ENCODE measurements around the gene MT1E. TPM values are rescaled to one million over a fixed set of nuclear protein-coding genes. Genes with fewer than 3 reads are reported as not detected.
A peak's percentile ranks its signal among the peaks of the same experiment; 100 is the strongest.

Gene MT1E
- total and polyA plus RNA-seq, 2 of the 13 experiments (the other 11 are each of a cell fraction or from before 2014, with no cell fraction given), result 110 to 1,072 TPM

DNA sequence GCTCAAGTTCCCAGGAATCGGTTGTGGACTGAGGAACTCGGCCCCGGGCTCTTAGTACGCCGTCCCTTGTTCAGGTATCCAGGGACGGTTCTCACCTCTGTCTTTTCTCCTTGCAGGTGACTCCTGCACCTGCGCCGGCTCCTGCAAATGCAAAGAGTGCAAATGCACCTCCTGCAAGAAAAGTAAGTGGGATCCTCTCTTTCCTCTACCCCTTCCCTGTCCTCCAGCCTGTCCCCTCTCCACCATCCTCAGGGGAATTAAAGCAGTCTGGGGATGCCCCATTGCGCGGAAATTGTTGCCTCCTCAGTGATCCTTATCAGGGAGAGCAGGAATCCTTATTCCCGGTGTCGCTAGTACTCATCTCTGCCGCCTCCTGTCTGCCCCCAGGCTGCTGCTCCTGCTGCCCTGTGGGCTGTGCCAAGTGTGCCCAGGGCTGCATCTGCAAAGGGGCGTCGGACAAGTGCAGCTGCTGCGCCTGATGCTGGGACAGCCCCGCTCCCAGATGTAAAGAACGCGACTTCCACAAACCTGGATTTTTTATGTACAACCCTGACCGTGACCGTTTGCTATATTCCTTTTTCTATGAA lies 16.6 kb upstream of the MT1E start (continued):
- TF ChIP-seq, protein P1, sequence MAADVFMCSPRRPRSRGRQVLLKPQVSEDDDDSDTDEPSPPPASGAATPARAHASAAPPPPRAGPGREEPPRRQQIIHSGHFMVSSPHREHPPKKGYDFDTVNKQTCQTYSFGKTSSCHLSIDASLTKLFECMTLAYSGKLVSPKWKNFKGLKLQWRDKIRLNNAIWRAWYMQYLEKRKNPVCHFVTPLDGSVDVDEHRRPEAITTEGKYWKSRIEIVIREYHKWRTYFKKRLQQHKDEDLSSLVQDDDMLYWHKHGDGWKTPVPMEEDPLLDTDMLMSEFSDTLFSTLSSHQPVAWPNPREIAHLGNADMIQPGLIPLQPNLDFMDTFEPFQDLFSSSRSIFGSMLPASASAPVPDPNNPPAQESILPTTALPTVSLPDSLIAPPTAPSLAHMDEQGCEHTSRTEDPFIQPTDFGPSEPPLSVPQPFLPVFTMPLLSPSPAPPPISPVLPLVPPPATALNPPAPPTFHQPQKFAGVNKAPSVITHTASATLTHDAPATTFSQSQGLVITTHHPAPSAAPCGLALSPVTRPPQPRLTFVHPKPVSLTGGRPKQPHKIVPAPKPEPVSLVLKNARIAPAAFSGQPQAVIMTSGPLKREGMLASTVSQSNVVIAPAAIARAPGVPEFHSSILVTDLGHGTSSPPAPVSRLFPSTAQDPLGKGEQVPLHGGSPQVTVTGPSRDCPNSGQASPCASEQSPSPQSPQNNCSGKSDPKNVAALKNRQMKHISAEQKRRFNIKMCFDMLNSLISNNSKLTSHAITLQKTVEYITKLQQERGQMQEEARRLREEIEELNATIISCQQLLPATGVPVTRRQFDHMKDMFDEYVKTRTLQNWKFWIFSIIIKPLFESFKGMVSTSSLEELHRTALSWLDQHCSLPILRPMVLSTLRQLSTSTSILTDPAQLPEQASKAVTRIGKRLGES (CRISPR knock-in tag; IDR thresholded peaks at IDR 0.05; ENCODE audit: borderline replicate concordance), result no peak
- TF ChIP-seq TAF1 (CRISPR knock-in tag; IDR thresholded peaks at IDR 0.05) (no peak), NFYC (CRISPR knock-in tag; IDR thresholded peaks at IDR 0.05) (no peak), RORA (CRISPR knock-in tag; IDR thresholded peaks at IDR 0.05) (no peak), TBL1XR1 (IDR thresholded peaks at IDR 0.05; ENCODE audit: borderline replicate concordance, low read length, partially characterized antibody) (no peak), ZNF230 (CRISPR knock-in tag; IDR thresholded peaks at IDR 0.05) (no peak), FOSL2 (CRISPR knock-in tag; IDR thresholded peaks at IDR 0.05) (no peak), AKAP8 (CRISPR knock-in tag; IDR thresholded peaks at IDR 0.05) (no peak), ZNF333 (CRISPR knock-in tag; IDR thresholded peaks at IDR 0.05; ENCODE audit: borderline replicate concordance) (no peak), SIN3A (IDR thresholded peaks at IDR 0.05; ENCODE audit: borderline replicate concordance, low read depth, low read length) (0 out of 2 replicates have a peak, but pooled peaks have one; percentile 10), SNAI1 (CRISPR knock-in tag; IDR thresholded peaks at IDR 0.05; ENCODE audit: borderline replicate concordance) (peak; percentile 68; the same call in 1 of the 2 replicates), ZFP36L1 (CRISPR knock-in tag; IDR thresholded peaks at IDR 0.05) (no peak), ZMYM3 (CRISPR knock-in tag; IDR thresholded peaks at IDR 0.05) (no peak), ZNF501 (CRISPR knock-in tag; IDR thresholded peaks at IDR 0.05) (no peak)
- TF ChIP-seq, protein P2, sequence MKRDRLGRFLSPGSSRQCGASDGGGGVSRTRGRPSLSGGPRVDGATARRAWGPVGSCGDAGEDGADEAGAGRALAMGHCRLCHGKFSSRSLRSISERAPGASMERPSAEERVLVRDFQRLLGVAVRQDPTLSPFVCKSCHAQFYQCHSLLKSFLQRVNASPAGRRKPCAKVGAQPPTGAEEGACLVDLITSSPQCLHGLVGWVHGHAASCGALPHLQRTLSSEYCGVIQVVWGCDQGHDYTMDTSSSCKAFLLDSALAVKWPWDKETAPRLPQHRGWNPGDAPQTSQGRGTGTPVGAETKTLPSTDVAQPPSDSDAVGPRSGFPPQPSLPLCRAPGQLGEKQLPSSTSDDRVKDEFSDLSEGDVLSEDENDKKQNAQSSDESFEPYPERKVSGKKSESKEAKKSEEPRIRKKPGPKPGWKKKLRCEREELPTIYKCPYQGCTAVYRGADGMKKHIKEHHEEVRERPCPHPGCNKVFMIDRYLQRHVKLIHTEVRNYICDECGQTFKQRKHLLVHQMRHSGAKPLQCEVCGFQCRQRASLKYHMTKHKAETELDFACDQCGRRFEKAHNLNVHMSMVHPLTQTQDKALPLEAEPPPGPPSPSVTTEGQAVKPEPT (CRISPR knock-in tag; IDR thresholded peaks at IDR 0.05; ENCODE audit: low read depth), result no peak
- TF ChIP-seq, protein P3, sequence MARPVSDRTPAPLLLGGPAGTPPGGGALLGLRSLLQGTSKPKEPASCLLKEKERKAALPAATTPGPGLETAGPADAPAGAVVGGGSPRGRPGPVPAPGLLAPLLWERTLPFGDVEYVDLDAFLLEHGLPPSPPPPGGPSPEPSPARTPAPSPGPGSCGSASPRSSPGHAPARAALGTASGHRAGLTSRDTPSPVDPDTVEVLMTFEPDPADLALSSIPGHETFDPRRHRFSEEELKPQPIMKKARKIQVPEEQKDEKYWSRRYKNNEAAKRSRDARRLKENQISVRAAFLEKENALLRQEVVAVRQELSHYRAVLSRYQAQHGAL (CRISPR knock-in tag; IDR thresholded peaks at IDR 0.05; ENCODE audit: not compliant biosample characterization), result peak; percentile 14
- TF ChIP-seq, protein P4, sequence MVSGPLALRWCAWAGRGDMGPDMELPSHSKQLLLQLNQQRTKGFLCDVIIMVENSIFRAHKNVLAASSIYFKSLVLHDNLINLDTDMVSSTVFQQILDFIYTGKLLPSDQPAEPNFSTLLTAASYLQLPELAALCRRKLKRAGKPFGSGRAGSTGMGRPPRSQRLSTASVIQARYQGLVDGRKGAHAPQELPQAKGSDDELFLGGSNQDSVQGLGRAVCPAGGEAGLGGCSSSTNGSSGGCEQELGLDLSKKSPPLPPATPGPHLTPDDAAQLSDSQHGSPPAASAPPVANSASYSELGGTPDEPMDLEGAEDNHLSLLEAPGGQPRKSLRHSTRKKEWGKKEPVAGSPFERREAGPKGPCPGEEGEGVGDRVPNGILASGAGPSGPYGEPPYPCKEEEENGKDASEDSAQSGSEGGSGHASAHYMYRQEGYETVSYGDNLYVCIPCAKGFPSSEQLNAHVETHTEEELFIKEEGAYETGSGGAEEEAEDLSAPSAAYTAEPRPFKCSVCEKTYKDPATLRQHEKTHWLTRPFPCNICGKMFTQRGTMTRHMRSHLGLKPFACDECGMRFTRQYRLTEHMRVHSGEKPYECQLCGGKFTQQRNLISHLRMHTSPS (CRISPR knock-in tag; IDR thresholded peaks at IDR 0.05; ENCODE audit: low read depth), result peak; percentile 47; the same call in 1 of the 2 replicates
- TF ChIP-seq, protein P5, sequence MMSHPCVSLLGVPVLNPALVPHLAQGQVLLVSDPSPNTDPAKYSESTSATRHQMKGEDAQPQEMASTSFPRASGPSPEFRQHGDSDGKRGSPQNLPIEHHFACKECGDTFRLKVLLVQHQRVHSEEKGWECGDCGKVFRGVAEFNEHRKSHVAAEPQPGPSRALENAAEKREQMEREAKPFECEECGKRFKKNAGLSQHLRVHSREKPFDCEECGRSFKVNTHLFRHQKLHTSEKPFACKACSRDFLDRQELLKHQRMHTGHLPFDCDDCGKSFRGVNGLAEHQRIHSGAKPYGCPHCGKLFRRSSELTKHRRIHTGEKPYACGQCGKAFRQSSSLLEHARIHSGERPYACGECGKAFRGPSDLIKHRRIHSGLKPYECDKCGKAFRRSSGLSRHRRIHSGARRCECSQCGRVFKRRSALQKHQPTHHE (CRISPR knock-in tag; IDR thresholded peaks at IDR 0.05; ENCODE audit: borderline replicate concordance), result 0 out of 2 replicates have a peak, but pooled peaks have one; percentile 6
- TF ChIP-seq, protein P6, sequence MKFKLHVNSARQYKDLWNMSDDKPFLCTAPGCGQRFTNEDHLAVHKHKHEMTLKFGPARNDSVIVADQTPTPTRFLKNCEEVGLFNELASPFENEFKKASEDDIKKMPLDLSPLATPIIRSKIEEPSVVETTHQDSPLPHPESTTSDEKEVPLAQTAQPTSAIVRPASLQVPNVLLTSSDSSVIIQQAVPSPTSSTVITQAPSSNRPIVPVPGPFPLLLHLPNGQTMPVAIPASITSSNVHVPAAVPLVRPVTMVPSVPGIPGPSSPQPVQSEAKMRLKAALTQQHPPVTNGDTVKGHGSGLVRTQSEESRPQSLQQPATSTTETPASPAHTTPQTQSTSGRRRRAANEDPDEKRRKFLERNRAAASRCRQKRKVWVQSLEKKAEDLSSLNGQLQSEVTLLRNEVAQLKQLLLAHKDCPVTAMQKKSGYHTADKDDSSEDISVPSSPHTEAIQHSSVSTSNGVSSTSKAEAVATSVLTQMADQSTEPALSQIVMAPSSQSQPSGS (CRISPR knock-in tag; IDR thresholded peaks at IDR 0.05), result no peak

Data from HepG2 (cell line).